Glomerular visceral epithelial cell (primary cell): ENCODE data around the gene GNB1.
A peak's percentile ranks its signal among the peaks of the same experiment; 100 is the strongest.
"Not testable (repeated sequence)": the region's sequence is repeated elsewhere in the genome, so short reads cannot be mapped to it uniquely, and the experiment has no call there.

Experiments
- DNase-seq: peaks from one replicate; pipeline ENCODE4 v3.0.0-alpha.2; 2016; ENCODE audit errors: extremely low spot score

The GNB1 gene

DNA sequence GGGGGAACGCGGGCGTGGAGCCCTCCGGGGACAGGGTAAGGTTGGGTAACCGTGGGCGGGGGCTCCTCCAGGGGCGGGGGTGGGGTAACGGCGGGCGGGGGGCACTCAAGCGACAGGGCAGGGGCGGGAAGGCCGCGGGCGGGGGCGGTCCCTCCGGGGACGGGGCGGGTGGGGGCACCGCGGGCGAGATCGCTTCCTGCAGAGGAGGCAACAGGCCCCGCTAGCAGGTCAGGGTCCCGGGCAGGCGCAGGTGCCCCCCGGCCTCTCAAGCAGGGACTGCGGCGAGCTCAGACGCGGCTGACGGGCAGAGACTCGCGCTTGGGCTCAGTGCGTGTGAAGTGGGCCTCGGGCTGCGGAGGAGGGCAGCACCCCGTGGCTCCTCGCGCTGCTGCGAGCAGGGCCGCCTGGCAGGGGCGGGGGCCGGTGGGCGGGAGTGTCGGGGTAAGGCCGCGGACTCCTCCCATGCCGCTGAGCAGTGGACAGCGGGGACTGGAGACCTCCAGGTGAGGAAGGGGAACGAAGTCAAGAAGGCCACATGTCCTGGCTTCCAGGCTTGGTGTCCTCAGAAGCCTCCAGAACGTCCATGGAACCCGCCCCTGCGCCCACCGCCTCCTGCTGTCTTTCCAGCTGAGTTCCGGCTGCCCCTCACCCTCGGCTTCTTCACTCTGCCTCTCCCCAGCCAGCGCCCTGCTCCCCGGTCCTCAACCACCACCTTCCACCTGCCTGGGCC, 627 bp upstream of the GNB1 start:
- DNase-seq, result peak; percentile 74

DNA sequence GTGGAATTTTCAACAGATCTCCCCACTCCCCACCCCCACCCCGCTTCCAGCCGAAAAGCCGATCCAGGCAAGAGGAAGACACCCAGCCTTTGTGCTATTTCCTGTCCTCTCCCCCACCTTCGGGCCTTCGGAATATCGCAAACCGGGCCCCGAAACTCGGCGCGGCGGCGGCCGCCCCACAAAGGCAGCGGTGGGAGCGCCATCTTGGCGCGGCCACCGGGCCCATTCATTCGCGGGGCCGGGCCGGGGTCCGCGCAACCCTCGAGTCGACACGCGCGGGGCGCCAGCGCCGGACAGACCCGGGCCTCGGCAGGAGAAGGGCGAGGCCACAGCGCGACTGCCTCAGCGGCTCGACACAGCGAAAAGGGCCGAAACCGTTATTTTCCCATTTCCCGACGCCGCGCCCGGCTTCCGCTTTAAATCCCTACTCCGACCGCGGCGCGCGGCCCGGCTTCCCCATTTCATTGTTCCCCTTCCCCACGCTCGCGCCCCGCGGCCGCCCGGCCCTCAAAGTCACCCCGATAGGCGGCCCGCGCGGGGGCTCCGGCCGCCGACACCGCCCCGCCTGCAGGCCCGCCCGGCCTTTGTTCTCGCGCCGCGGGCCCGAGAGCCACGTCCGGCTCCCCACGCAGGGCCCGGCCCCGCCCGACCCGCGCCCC, 911 bp downstream of the GNB1 start:
- peak; percentile 49 for DNase-seq

DNA sequence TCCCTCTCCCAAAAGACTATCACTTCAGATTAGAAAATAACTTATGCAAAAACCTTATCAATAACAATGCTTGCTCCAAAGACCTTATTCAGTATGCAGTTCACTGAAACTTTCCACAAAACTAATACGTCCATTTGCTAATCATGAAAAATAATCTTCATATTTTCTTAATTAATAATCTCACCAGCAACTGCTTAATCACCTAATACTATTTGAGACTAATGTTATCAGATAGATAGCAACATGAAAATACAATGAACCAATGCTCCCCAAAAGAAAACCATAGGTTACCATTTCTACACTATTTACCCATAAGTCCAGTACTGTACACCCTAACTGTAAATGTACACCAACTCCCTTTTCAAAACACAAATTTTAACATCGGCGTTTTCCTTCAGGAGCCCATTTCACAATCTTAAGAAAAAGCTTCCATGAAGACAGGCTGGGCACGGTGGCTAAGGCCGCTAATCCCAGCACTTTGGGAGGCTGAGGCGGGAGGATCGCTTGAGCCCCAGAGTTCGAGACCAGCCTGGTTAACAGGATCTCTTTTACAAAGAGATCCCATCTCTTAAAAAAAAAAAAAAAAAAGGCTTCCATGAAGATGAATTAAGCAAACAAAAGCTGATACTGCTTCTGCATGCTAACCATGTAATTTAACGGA, 1.7 kb downstream of the GNB1 start:
- no peak for DNase-seq

DNA sequence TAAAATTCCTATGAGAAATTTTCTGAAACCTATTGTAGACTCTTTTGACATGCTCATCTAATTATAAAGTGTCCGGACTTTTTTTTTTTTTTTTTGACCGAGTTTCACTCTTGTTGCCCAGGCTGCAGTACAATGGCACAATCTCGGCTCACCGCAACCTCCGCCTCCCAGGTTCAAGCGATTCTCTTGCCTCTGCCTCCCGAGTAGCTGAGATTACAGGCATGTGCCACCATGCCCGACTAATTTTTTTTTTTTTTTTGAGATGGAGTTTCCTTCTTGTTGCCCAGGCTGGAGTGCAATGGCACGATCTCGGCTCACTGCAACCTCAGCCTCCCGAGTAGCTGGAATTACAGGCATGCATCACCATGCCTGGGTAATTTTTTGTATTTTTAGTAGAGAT, 7.0 kb downstream of the GNB1 start:
- not testable (repeated sequence) for DNase-seq

DNA sequence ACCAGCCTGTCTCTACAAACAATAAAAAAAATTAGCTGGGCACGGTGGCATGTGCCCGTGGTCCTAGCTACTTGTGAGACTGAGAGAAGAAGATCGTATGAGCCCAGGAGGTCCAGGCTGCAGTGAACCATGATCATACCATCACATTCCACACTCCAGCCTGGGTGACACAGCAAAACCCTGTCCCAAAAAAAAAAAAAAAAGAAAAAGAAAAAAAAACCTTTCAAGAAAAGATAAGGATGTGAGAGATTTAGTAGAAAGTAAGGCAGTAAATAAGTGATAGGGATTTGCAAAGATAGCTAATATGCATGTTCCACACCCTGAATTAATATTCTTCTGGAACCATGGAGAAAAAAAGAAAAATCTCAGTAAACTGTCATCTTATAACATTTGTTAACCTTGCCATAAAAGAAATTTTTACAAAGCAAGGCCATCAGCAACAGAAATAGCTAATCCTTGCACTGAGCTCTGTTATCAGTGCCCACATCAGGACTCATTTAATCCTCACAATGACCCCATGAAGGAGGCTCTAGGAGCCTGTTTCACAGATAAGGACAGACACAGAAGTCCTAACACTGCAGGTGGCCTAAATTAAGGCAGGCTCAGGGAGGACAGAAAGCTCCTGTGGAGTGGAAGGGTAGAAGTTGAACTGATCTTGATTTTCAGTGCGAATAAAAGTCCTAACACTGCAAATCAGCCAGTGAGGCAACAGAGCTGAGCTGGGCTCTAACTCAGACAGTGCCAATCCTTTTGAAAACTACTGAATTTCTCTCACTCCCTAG, 7.6 kb downstream of the GNB1 start:
- peak; percentile 56 for DNase-seq

DNA sequence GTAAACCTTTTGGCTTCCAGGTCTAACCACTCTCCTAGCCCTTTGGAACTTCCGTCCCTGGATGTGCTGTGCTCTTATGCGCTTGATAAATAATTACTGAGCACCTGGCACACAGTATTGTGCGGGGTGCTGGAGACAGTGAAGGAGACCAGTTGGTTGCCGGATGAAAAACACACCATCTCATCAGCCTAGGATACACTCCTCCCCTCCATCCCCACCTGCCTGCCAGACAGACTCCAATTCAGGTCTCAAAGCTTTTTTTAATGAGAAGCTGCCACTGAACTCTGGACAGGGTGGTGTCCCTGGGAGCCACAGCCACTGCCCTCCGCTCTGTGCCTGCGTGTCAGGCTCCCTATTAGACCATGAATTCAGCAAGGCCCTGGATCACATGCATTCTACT, 9.2 kb downstream of the GNB1 start:
- DNase-seq, result no peak

DNA sequence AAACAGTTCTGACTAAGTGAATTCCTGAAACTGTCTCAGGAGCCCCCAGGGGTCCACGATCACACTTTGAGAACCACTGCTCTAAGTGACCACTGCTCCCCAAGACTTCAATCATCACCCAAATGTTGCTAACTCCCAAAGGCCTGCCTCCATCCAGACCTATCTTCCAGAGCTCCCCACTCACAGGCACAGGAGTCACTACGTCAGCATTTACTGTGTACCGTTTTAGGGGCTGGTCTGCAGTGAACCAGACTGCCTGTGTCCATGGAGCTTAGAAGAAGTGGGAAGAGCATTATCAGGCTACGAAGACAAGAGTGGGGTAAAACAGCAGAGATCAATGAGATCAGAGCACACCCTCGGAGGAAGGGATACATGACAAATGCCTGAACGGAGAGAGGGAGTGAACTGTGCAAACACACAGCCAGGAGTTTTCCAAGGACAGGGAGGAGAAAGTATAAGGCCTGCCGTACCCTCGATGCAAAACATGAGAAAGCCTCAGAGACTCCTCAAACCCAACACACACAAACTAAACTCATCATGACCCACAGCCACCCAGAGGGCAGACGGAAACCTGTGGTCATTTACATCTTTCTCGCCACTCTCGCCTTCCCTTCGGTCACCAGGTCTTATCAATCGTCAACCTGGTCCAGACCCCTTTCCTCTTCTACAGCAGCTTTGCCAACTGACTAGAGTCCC, 10.1 kb downstream of the GNB1 start:
- no peak for DNase-seq

DNA sequence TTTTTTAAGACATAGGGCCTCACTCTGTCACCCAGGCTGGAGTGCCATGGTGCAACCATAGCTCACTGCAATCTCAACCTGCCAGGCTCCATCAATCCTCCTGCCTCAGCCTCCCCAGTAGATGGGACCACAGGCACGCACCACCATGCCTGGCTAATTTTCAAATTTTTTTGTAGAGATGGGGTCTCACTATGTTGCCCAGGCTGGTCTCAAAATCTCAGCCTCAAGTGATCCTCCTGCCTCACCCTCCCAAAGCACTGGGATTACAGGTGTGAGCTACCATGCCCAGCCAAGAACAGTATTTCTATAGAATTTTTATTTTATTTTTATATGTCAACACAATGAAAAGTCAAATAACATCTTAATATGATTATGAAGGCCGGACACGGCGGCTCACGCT, 10.9 kb downstream of the GNB1 start:
- DNase-seq, result no peak

DNA sequence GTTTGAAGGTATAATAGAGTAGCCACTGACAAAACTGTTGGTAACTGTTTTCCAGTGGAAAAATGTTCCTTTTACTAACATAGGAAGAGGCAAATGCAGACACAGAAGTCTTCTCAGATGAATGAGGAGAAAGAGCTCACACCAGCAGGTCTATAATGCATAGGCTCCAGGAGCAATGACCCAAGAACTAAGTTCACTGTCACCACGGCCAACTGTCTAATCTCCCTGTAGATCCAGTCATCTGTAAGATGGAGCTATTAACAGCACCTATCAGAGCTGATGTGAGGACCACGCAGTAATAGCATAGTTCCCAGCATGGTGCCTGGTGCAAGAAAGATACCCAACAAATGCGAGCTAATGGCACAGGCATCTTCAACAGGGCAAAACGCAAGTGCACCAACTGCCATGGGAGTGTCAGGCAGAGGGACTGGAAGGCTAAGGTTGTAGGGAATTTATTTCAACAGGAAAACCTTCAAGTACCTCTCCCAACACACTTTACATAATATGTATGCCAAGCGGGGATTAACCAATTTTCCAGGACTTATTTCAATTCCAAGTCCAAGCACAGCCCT, 12.9 kb downstream of the GNB1 start:
- no peak for DNase-seq

DNA sequence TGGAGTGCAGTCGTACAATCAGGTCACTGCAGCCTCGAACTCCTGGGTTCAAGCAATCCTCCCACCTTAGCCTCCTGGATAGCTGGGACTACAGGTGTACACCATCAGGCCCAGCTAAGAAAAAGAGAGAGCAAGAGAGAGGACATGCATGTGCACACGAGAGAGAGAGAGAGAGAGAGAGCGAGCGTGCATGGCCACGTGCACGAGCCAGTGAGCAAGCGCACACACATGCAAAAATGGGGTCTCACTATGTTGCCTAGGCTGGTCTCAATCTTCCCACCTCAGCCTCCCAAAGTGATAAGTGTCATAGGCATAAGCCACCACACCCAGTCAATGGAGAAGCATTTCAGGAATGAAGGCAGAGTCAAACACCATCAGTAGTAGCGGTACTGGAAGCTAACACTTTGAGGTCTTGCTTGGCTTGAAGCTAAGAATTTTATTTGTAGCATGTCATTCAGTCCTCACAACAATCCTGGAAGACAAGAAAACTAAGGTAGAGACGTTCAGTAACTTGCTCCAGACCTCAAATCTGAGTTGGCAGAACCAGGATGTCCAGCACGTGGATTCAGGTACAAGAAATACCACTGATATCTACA, 14.5 kb downstream of the GNB1 start:
- DNase-seq, result peak; percentile 33

DNA sequence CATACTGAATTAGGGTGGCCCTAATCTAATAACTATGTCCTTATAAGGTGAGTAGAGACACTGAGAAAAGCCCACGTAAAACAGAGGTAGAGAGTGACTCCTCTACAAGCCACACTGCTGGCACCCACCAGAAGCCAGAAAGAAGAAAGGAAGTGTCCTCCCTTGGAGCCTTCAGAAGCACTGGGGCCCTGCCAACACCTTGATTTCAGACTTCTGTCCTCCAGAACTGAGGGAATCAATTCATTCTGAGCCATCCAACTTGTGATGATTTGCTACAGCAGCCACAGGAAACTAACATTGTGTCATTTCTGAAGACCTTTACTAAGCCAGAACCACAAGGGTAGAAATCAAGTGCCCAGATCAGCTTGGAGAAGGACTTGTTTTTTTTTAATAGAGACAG, 15.0 kb downstream of the GNB1 start:
- DNase-seq, result no peak

DNA sequence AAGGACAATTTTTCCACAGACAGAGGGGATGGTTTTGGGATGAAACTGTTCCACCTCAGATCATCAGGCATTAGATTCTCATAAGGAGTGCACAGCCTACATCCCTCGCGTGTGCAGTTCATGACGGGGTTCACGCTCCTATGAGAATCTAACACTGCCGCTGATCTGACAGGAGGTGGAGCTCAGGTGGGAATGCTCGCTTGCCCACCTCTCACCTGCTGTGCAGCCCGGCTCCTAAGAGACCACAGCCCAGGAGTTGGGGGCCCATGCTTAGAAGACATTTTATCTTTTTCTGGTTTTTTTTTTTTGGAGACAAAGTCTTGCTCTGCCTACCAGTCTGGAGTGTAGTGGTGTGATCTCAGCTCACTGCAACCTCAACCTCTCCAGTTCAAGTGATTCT, 16.0 kb downstream of the GNB1 start:
- no peak for DNase-seq

DNA sequence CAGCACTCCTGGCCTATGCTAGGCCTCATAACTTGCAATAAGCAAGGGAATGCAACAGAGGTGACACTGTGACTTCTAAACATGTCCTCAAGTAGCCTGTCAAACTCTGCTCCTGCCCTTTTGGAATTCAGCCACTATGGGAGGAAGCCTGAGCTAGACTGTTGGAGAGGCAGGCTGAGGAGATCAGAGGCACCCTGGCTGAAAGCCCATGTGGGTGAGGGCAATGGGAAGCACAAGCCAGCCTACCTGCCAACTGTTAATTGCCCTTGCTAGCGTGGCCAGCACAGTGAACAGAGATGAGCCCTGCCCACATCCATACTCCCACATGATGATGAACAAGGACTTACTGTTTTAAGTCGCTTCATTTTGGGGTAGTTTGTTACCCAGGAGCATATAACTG, 17.7 kb downstream of the GNB1 start:
- DNase-seq, result no peak

DNA sequence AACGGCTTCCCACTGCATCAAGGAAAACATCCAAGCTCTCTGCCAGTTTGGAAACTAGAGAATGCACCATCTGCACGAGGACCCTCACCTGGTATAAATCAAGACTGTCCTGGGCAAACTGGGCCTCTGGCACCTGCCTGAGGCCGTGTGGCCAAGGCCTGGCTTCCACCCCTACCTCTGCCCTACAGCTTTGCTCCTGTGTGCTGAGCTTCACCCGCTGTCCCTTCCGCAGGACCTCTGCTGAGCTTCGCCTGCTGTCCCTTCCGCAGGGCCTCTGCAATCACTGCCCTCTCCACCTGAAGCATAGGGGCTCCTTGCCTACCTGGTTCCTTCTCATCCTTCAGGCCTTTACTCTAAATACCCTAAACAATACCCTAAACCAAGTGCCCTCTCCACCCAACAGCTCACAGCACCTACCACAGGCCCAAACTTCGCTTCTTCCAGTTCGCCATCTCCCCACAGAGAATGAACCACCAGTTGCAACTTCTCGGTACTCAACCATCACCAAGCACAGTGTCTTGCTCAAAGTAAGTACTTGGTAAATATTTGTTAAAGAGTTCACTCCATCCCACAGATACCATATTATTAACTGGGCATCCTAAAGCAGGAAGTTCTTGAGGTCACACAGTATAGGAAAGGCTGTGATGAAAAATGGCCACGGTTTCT, 18.4 kb downstream of the GNB1 start:
- DNase-seq, result no peak

DNA sequence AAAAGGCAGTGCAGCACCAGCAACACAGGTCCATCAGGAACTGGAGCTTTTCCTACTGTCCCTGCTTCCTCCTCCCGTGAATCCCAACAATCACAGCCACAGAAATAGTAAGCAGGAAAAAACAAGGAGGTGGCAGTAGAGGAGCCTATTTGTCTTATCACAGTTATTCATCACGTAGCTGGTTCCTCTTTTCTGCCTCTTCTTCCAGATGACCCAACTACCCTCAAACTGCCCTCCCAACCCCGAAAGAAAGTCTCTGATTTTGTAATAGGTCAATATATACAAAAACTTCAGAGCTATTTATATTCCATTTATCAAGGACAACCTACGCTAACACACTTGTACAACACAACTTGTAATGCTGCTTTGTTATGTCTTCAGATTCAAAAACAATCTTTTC, 21.4 kb downstream of the GNB1 start:
- DNase-seq, result no peak

DNA sequence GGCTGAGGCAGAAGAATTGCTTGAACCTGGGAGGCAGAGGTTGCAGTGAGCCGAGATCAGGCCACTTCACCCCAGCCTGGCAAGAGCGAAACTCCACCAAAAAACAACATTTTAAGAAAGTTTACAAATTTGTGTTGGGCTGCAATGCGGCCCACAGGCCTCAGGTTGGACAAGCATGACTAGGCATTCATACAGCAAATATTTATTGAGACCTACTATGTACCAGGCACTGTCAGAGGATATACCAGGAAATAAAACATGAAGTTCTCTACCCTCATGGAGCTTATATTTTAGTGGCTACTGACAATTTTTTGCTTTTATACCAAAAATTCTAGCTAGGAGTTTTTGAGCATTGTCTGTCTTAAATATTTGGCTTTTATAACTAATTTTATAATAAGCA, 23.7 kb downstream of the GNB1 start:
- no peak for DNase-seq

DNA sequence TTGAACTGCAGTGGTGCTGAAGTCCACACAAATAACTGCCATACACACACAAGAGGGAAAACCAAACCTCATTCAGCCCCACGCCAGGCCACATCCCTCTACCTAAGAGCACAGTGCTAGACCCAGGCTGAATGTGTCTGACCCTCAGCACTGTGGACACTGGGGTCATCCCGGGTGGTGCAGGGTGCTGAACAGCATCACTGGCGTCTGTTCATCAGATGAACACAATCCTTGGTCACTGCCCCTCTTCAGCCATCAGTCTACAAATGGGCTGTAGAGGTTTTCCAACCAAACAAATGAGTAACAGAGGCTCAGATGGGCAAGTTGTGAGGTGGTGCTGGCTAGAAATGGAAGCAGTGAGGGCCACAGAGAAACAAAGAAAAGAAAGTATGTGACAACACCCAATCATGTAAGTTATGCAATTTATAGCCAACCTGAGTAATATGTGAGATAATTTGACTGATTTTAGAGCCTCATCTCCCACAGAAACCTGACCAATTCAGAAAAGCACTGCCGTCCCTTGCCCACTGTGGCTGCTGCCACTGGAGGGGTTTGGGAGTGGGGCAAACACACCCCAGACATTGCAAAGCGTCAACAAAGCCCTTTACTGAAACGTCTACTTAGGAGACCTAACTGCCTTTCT, 27.9 kb downstream of the GNB1 start:
- DNase-seq, result no peak

DNA sequence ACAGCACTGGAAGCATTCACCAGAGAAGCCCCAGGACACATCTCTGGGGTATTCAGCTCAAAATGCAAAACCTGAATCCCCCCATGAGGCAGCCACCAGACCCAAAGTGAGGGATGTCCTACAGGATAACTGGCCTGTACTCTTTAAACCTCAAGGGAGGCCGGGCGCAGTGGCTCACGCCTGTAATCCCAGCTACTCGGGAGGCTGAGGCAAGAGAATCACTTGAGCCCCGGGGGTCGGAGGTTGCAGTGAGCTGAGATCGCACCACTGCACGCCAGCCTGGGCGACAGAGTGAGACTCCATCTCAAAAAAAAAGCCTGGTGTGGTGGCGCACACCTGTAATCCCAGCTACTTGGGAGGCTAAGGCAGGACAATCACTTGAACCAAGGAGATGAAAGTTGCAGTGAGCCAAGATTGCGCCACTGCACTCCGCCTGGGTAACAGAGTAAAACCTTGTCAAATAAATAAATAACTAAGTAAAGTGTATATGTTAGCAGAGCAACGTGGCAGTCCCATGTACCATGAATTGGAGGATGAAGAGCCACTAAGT, 29.1 kb downstream of the GNB1 start:
- not testable (repeated sequence) for DNase-seq

DNA sequence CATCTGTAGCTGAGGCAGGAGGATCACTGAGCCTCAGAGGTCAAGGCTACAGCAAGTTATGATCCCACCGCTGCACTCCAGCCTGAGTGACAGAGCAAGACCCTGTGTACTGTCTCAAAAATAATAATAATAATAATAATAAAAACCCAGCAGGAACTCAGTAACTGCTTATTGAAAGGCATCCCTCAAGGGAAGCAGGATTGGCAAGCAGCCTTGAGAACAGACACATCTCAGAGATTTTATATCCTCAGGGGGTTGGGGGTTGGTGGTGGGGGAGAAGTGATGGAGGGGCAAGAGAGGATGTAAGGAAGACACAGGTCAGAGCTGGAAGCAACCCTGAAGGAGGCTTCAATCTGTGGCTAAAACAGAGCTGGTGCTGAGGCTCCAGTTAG, 29.6 kb downstream of the GNB1 start:
- DNase-seq, result no peak
